ENCODE data around the gene SF3B1. TPM values are rescaled to one million over a fixed set of nuclear protein-coding genes. Genes with fewer than 3 reads are reported as not detected.

SF3B1 gene
- total and polyA plus RNA-seq, 2 of the 13 experiments (the other 11 are each of a cell fraction or from before 2014, with no cell fraction given): 387 to 750 TPM

- TF ChIP-seq ZNF362 (CRISPR knock-in tag; IDR thresholded peaks at IDR 0.05; ENCODE audit: borderline replicate concordance) (peak; percentile 54; the same call in 1 of the 2 replicates), ZGPAT (CRISPR knock-in tag; IDR thresholded peaks at IDR 0.05) (peak; percentile 96), HNRNPL (IDR thresholded peaks at IDR 0.05; ENCODE audit: low read depth, low read length) (0 out of 2 replicates have a peak, but pooled peaks have one; percentile 59), ARNT (IDR thresholded peaks at IDR 0.05) (no peak), ZNF367 (CRISPR knock-in tag; IDR thresholded peaks at IDR 0.05; ENCODE audit: borderline replicate concordance) (peak; percentile 66; the same call in 1 of the 2 replicates), BATF2 (CRISPR knock-in tag; IDR thresholded peaks at IDR 0.05) (no peak), CEBPB (IDR thresholded peaks at IDR 0.05; ENCODE audit: borderline replicate concordance, low read depth, low read length) (peak; percentile 99), ZNF430 (CRISPR knock-in tag; IDR thresholded peaks at IDR 0.05) (peak; percentile 82), YEATS4 (CRISPR knock-in tag; IDR thresholded peaks at IDR 0.05; ENCODE audit: borderline replicate concordance) (peak; percentile 87), POLR2AphosphoS5 (IDR thresholded peaks at IDR 0.05; ENCODE audit: low read depth, low read length) (peak; percentile 74; the same call in 1 of the 2 replicates), PRDM15 (CRISPR knock-in tag; IDR thresholded peaks at IDR 0.05) (no peak), GABPA (IDR thresholded peaks at IDR 0.05; ENCODE audit: low read depth, low read length) (peak; percentile 44), GABPA (CRISPR knock-in tag; IDR thresholded peaks at IDR 0.05; ENCODE audit: low read depth) (peak; percentile 88), HHEX (CRISPR knock-in tag; IDR thresholded peaks at IDR 0.05) (peak; percentile 14; the same call in 1 of the 2 replicates), ZNF609 (CRISPR knock-in tag; IDR thresholded peaks at IDR 0.05; ENCODE audit: borderline replicate concordance) (peak; percentile 53; the same call in 1 of the 2 replicates), ZFYVE20 (CRISPR knock-in tag; IDR thresholded peaks at IDR 0.05; ENCODE audit: borderline replicate concordance, low read depth) (0 out of 2 replicates have a peak, but pooled peaks have one; percentile 40)
Measured at GRCh38 chr2:197453123-197453913, 18.5 kb upstream of the SF3B1 start, which contains the start of gene COQ10B (continued).
